OCI-LY7 (cell line): Measurements from ENCODE around the gene NRG2. TPM values are rescaled to one million over a fixed set of nuclear protein-coding genes. Genes with fewer than 3 reads are reported as not detected.

Source experiments
- BruUV-seq: library from RNA; stranded (reverse); fragments of 400-500 nt; replicated peaks from 2 replicates; lab custom pipeline; 2021; lab: Mats Ljungman, UMichigan
- CTCF ChIA-PET: fragments of 300-600 bp; sonication (Branson Sonifier 250); formaldehyde crosslinking; loops from one replicate; lab custom pipeline; 2022; ENCODE audit warnings: antibody characterized with exemption; ENCODE audit not compliant: unreplicated experiment; lab: Charles Lee
- POLR2A ChIA-PET: fragments of 300-600 bp; sonication (Branson Sonifier 250); formaldehyde crosslinking; loops from one replicate; lab custom pipeline; 2022; ENCODE audit warnings: antibody characterized with exemption; lab: Charles Lee
- DNase-seq: peaks from one replicate; pipeline ENCODE4 v3.0.0-alpha.2; 2015; ENCODE audit warnings: low spot score
- H2AFZ ChIP-seq: fragments of 200-600 bp; sonication (generic), shearing (Covaris generic); 2 replicates; pipeline ENCODE4 v1.6.1; 2014; ENCODE audit warnings: mild to moderate bottlenecking, antibody characterized with exemption, low read length, moderate library complexity
- H3K27ac ChIP-seq: fragments of 200-600 bp; sonication (generic); 2 replicates; pipeline ENCODE4 v1.5.1; 2014; ENCODE audit warnings: mixed run types, low read depth, mild to moderate bottlenecking, moderate library complexity, low read length, inconsistent platforms; ENCODE audit not compliant: poor library complexity, severe bottlenecking
- H3K36me3 ChIP-seq: fragments of 200-600 bp; sonication (generic); 2 replicates; pipeline ENCODE4 v1.6.1; 2014; ENCODE audit warnings: mild to moderate bottlenecking, antibody characterized with exemption, low read length, moderate library complexity, mixed read lengths; ENCODE audit not compliant: insufficient read depth
- H3K4me1 ChIP-seq: fragments of 200-600 bp; sonication (generic); 2 replicates; pipeline ENCODE4 v1.5.1; 2014; ENCODE audit warnings: mild to moderate bottlenecking, low read length; ENCODE audit not compliant: insufficient read depth, poor library complexity, severe bottlenecking
- H3K4me2 ChIP-seq: fragments of 200-600 bp; sonication (generic); 2 replicates; pipeline ENCODE4 v1.6.1; 2014; ENCODE audit warnings: mild to moderate bottlenecking, low read length
- H3K4me3 ChIP-seq: fragments of 200-600 bp; sonication (generic); 2 replicates; pipeline ENCODE4 v1.5.1; 2014; ENCODE audit warnings: mild to moderate bottlenecking, low read depth, low read length; ENCODE audit not compliant: poor library complexity, severe bottlenecking
- H3K79me2 ChIP-seq: fragments of 200-600 bp; sonication (generic); 2 replicates; pipeline ENCODE4 v1.6.1; 2016; ENCODE audit warnings: low read depth, mild to moderate bottlenecking, low read length, moderate library complexity, mixed read lengths; ENCODE audit not compliant: insufficient read depth
- H3K9me2 ChIP-seq: fragments of 200-600 bp; sonication (generic); 2 replicates; pipeline ENCODE4 v1.6.1; 2016; ENCODE audit warnings: mild to moderate bottlenecking, low read length, mixed read lengths; ENCODE audit not compliant: insufficient read depth
- H3K9me3 ChIP-seq: fragments of 200-600 bp; sonication (generic); 2 replicates; pipeline ENCODE4 v1.6.1; 2014; ENCODE audit warnings: mild to moderate bottlenecking, mixed run types, low read length, mixed read lengths
- H4K20me1 ChIP-seq: fragments of 200-600 bp; sonication (generic); 2 replicates; pipeline ENCODE4 v1.6.1; 2014; ENCODE audit warnings: mild to moderate bottlenecking, antibody characterized with exemption, low read length, moderate library complexity, mixed read lengths; ENCODE audit not compliant: insufficient read depth
- CTCF ChIP-seq: fragments of 200-600 bp; sonication (generic); conservative IDR thresholded peaks from 2 replicates; pipeline ENCODE4 v1.5.1; 2014; ENCODE audit warnings: mild to moderate bottlenecking, antibody characterized with exemption, low read length, moderate library complexity, mixed read lengths
- EZH2phosphoT487 ChIP-seq: fragments of 200-600 bp; sonication (generic); IDR thresholded peaks from 2 replicates; pipeline ENCODE4 v1.6.1; 2018; ENCODE audit warnings: low read depth, borderline replicate concordance, mild to moderate bottlenecking, mixed run types, antibody characterized with exemption, low read length, moderate library complexity, mixed read lengths
- intact Hi-C: fragments of 100-400 bp; cut with micrococcal nuclease; formaldehyde crosslinking; loops from one replicate; pipeline ENCODE4 v1.10.0; 2022; ENCODE audit not compliant: unreplicated experiment
- total RNA-seq, 2 experiments: library from RNA; depleted of rRNA in 1 of 2; stranded (reverse); fragments of >200 nt in 1 of 2; shearing (Covaris generic) in 1 of 2; gene quantifications; 2 replicates each; pipeline ENCODE4 v1.2.3, GENCODE V29; 2014 to 2022

The NRG2 gene
- total RNA-seq, 2 experiments from 2014 or later, result 1.7 TPM; not detected in 1

- H3K9me3 ChIP-seq, result no peaks in the 10 kb centered on the region
- H3K4me1 ChIP-seq, result no peaks in the 10 kb centered on the region
- ChIA-PET CTCF (no interaction called here), POLR2A (no interaction called here)
- no peak overlapping the region for H2AFZ ChIP-seq
- no peaks in the 10 kb centered on the region for H3K79me2 ChIP-seq
- intact Hi-C loops, result no loop called here
- no peaks in the 10 kb centered on the region for H3K36me3 ChIP-seq
- H3K4me2 ChIP-seq, result no peak overlapping the region
- TF ChIP-seq EZH2phosphoT487 (no peak), CTCF (no peak)
- H3K9me2 ChIP-seq, result no peaks in the 10 kb centered on the region
- DNase-seq, result no peak
- H3K27ac ChIP-seq, result no peak overlapping the region
- BruUV-seq, result no TSS peak
- no peak overlapping the region for H3K4me3 ChIP-seq
- no peaks in the 10 kb centered on the region for H4K20me1 ChIP-seq
These were observed 187.1 kb downstream of the NRG2 start for GRCh38 chr5:139855946-139856540.

DNA sequence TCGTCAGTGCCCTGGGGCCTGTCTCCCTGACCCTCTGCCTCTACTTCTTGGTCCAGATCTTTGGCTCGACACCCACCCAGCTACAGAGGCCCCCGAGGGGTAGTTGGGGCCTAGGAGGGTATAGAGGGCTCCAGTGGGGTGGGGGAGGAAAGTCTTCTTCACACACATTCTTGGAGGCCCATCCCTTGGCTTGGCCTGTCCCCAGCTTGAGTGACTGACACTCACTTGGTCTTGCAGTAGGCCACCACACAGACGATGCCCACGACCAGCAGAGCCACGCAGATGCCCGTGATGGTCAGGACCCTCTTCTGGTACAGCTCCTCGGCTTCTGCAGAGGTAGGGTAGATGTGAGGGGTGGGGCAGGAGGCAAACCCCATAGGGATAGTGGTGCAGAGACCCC, 187.6 kb downstream of the NRG2 start:
- H3K36me3 ChIP-seq, result no peaks in the 10 kb centered on the region
- no peaks in the 10 kb centered on the region for H3K4me1 ChIP-seq
- no peaks in the 10 kb centered on the region for H3K79me2 ChIP-seq
- no peaks in the 10 kb centered on the region for H4K20me1 ChIP-seq
- CTCF ChIA-PET, result no interaction called here
- no peak overlapping the region for H3K4me2 ChIP-seq
- DNase-seq, result no peak
- no TSS peak for BruUV-seq
- TF ChIP-seq CTCF (no peak), EZH2phosphoT487 (no peak)
- no peaks in the 10 kb centered on the region for H3K9me3 ChIP-seq
- H3K4me3 ChIP-seq, result no peak overlapping the region
- POLR2A ChIA-PET, result no interaction called here
- intact Hi-C loops, result no loop called here
- no peak overlapping the region for H2AFZ ChIP-seq
- no peaks in the 10 kb centered on the region for H3K9me2 ChIP-seq
- H3K27ac ChIP-seq, result no peak overlapping the region

DNA sequence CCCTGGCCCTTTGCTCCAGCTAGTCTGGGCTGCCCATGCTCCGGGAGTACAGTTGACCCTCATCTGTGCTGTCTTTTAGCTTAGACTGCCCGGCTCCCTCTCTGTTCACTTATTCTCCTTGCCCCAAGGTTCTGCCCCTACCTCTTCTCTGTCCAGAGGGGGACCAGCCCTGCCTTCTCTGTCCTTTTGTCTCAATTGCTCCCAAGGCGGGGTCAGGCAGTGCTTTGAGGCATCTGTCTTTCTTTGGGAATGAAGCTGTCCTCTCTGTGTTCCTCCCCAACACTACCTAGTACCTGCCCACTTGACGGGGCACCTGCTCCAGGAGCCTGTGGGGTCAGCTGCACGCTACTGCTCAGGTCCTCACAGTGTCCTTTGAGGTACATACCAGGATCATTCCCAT, 188.1 kb downstream of the NRG2 start:
- intact Hi-C loops, result no loop called here

More for the DNA sequence above, 188.1 kb downstream of the NRG2 start:
- Histone ChIP-seq H3K4me3 (no peak overlapping the region), H3K9me2 (no peaks in the 10 kb centered on the region), H3K36me3 (no peaks in the 10 kb centered on the region), H4K20me1 (no peaks in the 10 kb centered on the region), H3K27ac (no peak overlapping the region), H3K4me2 (no peak overlapping the region), H2AFZ (no peak overlapping the region), H3K79me2 (no peaks in the 10 kb centered on the region), H3K4me1 (no peaks in the 10 kb centered on the region), H3K9me3 (no peaks in the 10 kb centered on the region)
- no peak for DNase-seq
- CTCF ChIA-PET, result no interaction called here
- POLR2A ChIA-PET, result no interaction called here
- TF ChIP-seq EZH2phosphoT487 (no peak), CTCF (no peak)
- no TSS peak for BruUV-seq
